Measurements from ENCODE around the gene GATAD2A.

The GATAD2A gene

DNA sequence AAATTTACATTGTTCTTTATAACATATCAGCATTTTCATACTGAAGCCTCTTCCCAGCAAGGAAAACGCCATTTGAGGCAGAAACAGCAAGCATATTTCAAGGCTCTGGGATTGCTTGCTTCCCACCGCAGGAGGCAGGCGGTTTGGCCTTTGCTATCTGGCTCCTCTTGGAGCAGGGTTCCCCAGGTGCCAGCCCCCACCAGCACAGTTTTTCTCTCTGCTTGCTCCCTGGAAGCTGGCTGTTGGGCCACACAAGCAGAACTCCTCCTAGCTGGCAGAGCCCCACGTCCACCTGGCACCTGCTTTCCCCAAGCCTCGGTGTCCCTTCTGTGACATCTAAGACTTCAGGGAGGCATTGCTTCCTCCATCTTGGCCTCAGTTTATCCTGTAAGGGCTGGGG lies 16.7 kb downstream of the GATAD2A start:
- DNase-seq = no peak

DNA sequence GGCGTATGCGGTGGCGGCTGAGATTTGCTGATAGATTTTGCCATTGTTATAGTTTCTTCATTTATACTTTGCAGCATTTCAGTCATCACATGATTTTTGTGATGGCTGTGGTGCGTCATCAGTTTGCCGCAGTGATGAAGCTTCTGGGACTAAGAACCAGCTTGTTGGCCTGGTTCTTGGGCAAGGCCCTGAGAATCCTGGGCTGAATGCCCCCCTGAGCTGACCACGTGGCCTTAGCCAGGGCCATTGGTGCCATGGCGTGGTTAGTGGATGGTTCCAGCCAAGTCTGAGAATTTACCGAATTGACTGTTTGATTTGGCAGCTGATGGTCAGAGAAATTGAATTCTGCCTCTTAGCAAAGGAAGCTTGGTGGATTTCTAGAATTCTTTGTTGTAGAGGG lies 17.8 kb downstream of the GATAD2A start:
- no peak for DNase-seq

DNA sequence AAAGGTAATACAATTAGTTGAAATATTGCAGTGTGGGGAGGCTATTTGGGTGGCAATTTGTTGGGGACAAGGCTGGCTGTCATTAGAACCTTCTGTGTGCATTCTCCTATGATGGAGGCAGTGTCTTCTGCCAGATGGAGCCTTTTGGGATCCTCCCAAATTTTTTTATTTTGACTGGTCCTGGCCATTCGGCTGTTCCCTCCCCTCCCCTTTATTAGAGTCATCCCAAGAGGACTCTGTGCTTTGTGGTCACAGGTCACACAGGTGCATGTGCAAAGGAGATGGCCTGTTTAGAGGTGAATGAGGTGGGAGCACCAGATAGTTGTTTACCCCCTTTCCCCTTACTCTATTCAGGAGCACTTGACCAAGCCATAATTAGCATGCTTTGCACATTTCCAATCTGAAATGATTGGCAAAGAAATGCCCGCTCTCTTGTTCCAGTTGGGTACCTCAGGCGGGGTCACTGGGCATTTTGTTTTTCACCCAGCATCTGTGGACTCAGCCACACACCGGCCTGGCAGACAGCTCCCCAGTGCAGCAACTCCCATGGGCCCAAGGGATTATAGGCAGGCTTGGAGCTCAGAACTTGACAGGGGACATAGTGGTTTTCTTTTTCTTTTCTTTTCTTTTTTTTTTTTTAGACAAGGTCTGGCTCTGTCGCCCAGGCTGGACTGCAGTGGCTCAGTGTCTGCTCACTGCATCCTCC lies 19.8 kb downstream of the GATAD2A start:
- no peak for DNase-seq

DNA sequence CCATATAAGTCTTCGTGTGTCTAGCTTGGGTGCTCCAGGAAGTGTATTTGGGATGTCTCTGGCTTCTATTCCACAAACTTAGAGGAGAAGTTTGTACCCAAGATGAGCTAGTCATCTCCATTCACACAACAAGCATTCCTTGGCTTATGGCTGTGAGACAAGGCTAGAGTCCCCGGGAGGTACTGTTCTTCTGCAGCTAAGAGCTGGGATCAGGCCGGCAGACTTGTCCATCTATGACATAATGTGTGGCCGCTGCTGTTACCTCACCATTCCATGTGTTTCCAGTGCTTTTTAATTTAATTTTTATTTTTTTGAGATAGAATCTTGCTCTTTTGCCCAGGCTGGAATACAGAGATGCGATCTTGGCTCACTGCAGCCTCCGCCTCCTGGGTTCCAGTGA lies 20.7 kb downstream of the GATAD2A start:
- no peak for DNase-seq

DNA sequence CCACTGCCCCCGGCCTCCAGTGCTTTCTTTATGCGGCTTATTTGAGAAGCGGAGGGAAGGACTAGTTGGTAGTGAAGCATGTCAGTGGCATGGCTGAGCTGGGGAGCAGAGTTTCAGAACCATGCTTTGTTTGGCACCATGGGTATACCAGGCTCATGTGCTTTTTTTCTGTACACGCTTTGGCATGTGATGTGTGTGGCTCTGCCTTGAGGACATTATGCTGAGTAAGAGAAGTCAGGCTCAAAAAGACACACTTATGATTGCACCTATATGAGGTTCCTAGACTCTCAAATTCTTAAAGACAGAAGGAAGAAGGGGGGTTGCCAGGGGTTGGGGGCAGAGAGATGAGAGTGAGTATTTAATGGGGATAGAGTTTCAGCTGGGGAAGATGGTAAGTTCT lies 21.3 kb downstream of the GATAD2A start:
- DNase-seq = no peak

DNA sequence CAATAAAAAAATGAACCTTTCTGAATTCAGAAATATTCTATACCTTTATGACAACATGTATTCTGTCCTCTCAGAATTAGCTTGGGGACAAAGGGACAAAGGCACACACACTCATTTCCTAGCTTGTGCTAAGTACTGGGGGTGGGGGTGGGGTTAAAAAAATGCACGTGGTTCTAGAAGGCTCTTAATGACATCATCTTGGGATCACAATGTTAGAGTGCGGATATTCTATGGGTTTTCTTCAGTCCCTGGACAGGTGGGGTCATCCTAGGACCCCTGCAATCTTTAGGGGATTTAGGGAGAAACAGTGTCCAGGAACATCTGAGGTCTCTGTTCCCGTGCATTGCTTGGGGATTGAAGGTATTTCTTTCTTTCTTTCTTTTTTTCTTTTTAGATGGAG lies 21.8 kb downstream of the GATAD2A start:
- DNase-seq = no peak

DNA sequence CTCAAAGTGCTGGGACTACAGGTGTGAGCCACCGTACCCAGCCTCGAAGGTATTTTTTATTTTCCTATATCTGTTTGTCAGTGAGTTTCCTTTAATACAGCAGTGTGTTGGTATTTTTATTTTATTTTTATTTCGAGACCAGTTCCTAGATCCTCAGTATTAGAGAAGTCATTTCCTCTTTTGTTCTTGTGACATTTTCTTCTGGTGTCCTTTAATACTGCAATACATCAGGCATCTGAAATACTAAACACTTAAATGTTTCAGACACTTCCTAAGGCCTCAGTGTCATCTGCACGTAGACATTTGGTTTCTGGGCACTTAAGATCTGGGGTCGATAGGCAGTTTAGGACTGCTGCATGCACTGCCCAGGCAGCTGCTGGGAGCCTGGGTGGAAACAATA lies 22.5 kb downstream of the GATAD2A start:
- DNase-seq = no peak

DNA sequence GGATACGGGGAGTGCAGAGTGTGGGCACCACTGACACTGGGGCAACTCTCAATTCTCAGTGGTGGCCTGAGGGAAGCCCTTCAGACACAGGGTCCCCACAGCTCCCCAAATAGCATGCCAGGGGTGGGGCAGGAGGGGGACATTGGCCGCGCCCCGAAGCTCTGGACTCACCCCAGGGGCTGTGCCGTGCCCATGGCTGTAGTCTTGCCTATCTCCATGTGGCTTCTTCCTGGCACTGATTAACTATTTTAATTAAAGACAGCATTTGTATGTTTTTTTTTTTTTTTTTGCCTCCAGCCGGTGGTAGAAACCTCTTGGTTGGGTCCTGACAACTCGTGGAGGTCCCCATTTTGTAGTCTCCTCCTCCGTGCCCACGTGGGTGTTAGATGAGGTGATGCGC lies 23.3 kb downstream of the GATAD2A start:
- no peak for DNase-seq

DNA sequence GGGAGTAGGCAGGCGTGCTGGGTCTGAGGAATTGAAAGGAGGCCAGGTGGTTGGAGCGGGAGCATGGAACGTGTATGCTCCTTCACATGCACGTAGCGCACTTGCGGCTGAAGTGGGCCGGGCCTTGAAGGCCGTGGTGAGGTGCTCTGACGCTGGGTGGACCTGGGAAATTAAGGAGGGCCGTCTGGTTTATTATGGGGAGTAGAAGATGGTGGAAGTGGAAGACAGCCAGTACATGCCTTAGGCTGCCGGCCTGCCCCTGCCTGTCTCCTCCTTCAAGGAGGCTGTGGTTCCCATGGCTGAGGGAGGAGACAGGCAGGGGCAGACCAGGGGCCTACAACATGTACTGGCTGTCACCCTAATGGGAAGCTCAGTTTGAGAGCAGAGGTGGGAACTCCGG lies 23.9 kb downstream of the GATAD2A start:
- DNase-seq = no peak

DNA sequence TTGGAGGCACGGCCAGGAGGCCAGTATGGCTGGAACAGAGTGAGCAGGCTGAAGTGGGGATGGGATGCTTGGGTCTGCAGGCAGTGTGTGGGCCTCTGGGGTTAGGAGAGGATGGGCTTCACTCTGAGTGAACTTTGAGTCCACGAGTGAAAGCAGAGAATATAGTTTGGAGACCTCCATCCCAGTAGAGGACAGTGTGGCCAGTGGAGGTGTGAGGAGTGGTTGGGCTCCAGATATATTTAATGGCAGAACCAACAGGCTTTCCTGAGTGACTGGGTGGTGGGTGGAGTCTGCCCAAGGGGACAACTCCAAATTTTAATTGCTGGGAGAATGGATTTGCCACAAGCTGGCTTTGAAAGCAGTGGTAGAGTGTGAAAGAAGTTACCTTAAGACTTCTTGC lies 27.3 kb downstream of the GATAD2A start:
- no peak for DNase-seq

DNA sequence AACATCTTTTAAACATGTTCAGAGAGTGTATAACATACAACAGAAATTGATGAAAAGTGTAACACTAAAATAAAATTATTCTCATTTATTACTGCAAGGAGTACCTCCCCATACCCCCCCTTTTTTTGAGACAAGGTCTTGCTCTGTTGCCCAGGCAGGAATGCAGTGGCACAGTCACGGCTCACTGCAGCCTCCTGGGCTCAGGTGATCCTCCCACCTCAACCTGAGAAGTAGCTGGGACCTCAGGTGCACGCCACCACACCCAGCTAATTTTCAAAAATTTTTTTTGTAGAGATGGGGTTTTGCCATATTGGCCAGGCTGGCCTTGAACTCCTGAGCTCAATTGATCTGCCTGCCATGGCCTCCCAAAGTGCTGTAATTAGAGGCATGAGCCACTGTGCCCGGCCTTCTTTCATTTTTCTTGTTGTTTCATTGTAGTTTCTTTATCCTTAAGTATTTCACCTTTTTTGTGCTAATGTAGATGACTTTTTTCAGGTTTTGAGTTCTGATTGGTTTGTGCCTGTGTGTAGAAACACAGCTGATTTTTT lies 28.3 kb downstream of the GATAD2A start:
- DNase-seq = no peak

DNA sequence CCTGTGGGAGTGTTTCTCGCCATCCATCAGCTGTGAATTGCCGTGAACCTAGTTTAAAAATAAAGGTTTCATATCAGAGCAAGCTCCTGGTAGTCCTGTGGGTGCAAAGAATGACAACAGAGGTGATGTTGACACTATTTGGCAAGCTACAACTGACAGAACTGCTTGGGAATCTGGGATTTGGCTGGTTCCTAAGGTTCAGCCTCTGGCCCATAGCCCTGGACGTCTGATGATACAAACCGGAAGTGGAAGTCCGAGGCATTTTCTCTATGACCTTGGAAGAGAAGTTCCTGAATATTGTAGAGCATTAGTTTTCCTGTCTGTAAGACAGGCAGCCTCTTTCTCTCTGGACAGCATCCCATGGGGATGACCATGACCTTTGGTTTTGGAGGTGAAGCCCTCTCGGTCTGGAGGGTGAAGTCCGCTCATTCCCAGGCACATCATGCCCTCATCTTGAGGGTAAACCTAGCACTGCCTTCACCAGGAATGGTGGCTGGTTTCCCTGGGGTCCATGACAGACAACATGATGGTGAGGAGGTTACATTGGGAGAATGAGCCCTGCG lies 29.1 kb downstream of the GATAD2A start:
- no peak for DNase-seq

DNA sequence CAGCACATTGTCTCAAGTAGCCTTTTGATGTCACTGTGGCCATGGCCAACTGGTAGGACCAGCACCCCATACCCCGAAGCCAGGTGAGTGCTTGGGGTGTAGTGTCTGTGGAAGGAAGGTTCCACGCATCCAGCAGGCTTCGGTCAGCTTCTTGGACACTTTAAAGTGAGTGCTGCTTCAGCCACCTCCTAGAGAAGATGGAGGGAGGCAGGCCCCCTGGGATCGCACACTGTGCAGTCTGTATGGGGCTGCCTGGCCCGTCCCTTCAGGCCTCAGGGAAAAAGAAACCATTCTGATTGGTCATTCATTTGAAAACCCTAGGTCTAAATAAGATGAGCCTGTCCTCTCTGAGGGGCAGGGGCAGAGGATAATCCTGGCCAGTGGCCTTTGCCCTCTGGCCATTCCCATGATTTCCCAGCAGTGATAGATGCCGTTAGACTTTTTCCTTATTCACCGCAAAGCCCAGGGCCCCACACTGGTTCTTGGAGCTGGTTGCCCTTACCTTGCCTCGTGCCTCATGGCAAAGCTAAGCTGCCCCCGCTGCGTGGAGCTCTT lies 30.7 kb downstream of the GATAD2A start:
- DNase-seq = no peak

DNA sequence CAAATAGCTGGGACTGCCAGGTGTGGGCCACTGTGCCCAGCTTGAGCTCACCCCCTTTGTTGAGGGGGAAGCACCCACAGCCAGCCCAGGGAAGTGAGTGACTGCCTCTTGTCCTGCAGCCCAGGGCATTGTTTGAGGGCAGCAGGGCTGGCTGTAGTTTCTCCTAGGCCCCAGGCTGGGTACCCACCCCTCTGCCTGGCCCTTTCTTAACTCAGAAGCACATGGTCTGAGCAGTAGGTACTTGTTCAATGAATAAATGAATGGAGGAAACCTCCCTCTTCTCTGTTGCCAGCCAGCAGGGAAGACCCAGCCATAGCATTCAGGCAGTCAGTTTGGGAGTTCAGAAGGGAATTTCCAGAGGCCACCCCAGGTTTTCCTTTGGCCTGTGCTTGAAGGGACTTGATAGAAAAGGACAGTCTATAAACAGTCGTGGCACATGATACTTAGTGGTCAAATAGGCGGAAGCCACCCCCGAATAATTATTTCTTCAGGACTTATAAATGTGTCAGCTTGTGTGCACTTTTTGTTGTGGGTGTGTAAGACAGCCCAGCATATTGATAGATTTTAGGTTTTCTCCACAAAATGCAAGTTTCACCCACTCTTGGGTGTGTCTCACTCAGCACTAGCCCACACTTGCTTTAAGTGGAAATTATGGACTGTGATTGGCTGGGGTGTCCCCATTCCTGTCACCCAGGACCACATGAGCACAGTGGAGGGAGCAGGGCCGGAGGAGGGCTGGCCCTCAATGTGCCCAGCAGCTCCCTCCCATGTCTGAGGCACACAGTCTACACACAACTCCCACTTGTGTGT lies 33.1 kb downstream of the GATAD2A start:
- no peak for DNase-seq

DNA sequence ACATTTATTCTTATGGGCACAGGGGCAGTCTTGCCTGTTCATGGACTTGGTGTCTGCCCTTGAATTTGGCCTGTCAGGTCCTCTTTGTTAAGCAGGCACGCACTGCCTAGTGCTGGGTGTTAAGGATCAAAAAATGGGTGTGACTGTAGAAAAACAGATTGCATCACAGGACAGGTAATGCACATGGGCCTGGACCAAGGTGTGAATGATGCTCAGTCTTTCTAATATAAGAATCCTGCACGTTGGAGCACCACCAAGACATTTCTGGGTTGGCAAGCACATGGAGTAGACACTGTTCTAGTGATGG lies 33.7 kb downstream of the GATAD2A start:
- DNase-seq = no peak

DNA sequence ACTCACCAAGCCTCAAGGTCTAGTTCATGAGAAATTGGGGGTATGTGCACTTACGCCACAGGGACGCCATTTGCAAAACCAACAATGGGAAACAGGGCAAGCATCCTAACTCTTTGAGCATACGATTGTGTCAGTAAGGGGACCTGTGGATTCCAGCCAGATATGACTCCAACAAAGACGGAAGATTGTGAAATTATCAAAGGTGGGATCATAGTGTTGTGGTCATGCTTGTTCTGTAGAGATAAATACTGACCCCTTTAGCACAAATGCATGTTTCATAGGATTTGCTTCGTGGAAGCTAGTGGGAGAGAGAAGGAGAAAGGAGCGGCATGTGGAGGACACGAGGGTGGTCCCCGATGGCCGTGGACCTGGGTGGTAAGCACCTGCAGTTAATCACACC lies 37.8 kb downstream of the GATAD2A start:
- DNase-seq = no peak

DNA sequence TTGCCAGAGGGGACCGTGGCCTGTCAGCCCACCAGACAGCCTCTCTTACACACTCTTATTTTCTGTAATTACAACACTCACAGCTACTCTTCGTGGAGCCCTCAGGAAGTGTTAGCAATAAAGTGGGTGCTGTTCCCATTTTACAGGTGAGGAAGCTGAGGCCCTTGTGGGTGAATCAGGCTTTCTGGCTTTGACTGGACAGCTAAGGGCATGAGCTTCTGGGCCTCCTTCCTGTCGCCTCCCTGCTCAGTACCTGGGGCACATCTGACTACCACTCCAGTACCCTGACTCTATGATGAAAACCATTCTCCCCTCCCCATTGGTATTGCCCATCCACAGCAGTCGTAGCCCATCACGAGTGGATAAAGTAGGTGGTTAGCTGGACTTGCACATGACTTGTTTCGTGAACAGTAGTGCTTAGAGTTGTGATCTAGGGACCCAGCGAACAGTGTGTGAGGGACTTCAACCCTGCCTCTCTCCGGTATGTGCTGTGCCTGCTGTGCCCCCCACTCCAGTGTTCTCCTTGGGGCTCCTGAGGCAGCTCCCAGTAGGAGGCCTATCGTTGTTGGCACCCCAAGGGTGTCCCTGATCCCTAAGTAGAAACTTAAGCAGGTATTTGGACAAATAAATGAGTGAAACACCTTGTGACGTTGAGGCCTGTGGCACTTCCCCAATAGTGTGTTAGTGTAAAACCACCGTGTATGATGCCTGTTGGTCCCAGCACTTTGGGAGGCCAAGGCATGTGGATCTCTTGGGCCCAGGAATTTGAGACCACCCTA lies 38.6 kb downstream of the GATAD2A start:
- no peak for DNase-seq

DNA sequence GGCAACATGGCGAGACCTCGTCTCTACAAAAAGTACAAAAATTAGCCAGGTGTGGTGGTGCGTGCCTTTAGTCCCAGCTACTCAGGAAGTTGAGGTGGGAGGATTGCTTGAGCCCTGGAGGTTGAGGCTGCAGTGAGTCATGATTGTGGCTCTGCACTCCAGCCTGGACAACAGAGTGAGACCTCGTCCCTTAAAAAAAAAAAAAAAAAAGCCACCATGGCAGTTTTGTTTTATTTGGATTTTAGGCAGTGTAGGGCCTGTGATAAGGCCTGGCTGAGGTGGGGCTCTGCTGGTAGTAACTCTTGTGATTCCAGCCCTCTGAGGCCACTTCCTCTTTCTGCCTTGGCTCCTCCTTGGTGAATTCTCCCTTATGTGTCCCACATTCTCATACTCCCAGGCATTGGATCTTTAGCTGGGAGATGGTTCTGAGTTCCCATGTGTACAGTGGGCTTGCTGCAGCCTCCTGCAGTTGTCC lies 39.2 kb downstream of the GATAD2A start:
- DNase-seq = no peak

DNA sequence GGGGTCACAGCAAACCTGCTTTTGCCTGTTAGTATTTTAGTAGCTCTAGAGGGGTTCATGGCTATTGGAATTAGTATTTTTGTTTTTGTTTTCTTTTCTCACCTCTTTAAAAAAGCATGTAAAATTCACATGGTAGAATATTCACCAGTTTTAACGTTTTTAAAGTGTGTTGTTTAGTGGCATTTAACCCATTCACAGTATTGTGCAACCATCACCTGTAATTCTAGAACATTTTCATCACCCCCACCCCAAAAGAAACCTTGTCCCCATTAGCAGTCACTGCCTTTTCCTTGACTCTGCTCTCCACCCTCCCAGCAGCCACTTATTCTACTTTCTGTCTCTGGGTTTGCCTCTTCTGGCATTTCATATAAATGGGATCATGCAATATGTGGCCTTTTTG lies 39.8 kb downstream of the GATAD2A start:
- no peak for DNase-seq

DNA sequence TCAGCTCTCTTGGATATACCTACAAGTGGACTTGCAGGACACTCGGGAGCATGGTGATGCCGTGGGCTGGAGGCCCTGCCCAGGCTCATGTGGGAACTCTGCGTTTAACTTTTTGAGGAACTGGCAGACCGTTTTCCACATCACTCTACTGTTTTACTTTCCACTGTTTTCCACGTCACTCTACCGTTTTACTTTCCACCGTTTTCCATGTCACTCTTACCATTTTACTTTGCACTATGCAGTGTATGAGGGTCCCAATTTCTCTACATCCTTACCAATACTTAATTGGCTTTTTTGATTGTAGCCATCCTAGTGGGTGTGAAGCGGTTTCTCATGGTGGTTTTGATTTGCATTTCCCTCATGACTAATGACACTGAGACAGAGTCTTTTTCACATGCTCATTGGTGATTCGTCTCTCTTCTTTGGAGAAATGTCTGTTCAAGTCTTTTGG lies 40.5 kb downstream of the GATAD2A start:
- no peak for DNase-seq

DNA sequence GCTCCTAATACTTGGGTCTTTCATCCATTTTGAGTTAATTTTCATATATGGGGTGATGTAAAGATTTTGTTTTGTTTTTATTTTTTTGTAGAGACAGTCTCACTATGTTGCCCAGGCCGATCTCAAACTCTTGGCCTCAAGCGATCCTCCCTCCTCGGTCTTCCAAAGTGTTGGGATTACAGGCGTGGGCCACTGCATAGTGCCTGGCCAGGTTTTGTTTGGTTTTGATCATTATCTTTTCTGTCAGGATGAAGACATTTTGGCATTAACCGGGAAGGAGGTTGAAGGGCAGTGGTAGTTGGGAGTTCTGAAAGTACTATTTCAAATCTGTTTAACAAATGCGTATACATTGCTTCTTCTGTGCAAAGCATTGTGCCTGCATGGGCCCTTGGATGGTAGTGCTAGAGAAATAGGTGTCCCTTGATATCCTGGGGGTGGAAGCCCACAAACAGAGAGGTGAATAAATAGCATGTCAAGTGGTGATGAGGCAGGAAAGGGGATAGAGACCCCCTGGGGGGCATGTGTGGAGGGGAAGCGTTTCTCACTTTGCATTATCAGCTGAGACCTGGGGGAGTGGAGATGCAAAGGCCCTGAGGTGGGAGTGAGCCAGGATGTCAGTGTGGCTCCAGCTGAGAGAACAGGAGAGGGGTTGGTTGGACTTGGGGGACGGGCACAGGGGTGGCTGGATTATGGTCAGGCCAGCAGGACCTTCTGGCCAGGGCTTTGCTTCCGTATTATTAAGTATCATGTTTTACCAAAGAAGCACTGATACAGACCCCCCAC lies 41.4 kb downstream of the GATAD2A start:
- no peak for DNase-seq
